Mesothelial cell of epicardium (in vitro differentiated cells): ENCODE measurements around the gene TAF9B. TPM values are rescaled to one million over a fixed set of nuclear protein-coding genes. Genes with fewer than 3 reads are reported as not detected.

Experiments used
- DNase-seq, 2 experiments: peaks; one replicate each; pipeline ENCODE4 v3.0.0; 2021; ENCODE audit warnings: low spot score in 2 of 2; ENCODE audit not compliant: unreplicated experiment in 2 of 2
- H3K27ac Mint-ChIP-seq: 2 replicates; pipeline ENCODE4 v1.8.0; 2021; ENCODE audit warnings: mixed read lengths
- H3K27me3 Mint-ChIP-seq: 2 replicates; pipeline ENCODE4 v1.8.0; 2021; ENCODE audit warnings: low read depth, mixed read lengths
- H3K36me3 Mint-ChIP-seq: 2 replicates; pipeline ENCODE4 v1.8.0; 2021; ENCODE audit warnings: mixed read lengths
- H3K4me1 Mint-ChIP-seq: 2 replicates; pipeline ENCODE4 v1.8.0; 2021; ENCODE audit warnings: mixed read lengths
- H3K4me3 Mint-ChIP-seq: 2 replicates; pipeline ENCODE4 v1.8.0; 2021; ENCODE audit warnings: mild to moderate bottlenecking, moderate library complexity, mixed read lengths
- H3K9me3 Mint-ChIP-seq: 2 replicates; pipeline ENCODE4 v1.8.0; 2021; ENCODE audit warnings: mixed read lengths
- CTCF ChIP-seq: fragments of 200-600 bp; sonication (generic); IDR thresholded peaks from one replicate; pipeline ENCODE4 v1.5.0; 2021; ENCODE audit warnings: antibody characterized with exemption; ENCODE audit not compliant: unreplicated experiment
- total RNA-seq: library from RNA; stranded (reverse); gene quantifications from 3 replicates; pipeline ENCODE4 v1.2.1, GENCODE V29; 2021

Gene TAF9B
- total RNA-seq, 1 donor from 2014 or later: 14.6 TPM

GRCh38 chrX:78125148-78125547 is 14.3 kb downstream of the TAF9B start:
- no peak overlapping the region for H3K27ac Mint-ChIP-seq
- no peaks in the 10 kb centered on the region for H3K4me1 Mint-ChIP-seq
- peaks cover 4% of the 10 kb centered on the region for H3K9me3 Mint-ChIP-seq
- H3K27me3 Mint-ChIP-seq: no peaks in the 10 kb centered on the region
- H3K36me3 Mint-ChIP-seq: peaks cover 11% of the 10 kb centered on the region
- no peak overlapping the region for H3K4me3 Mint-ChIP-seq
- TF ChIP-seq CTCF: no peak
- DNase-seq: no peak

- H3K27ac Mint-ChIP-seq: no peak overlapping the region
- no peak for DNase-seq
- peaks cover 2% of the 10 kb centered on the region for H3K9me3 Mint-ChIP-seq
- no peaks in the 10 kb centered on the region for H3K27me3 Mint-ChIP-seq
- TF ChIP-seq CTCF: no peak
- H3K36me3 Mint-ChIP-seq: peaks cover 15% of the 10 kb centered on the region
- H3K4me1 Mint-ChIP-seq: no peaks in the 10 kb centered on the region
- H3K4me3 Mint-ChIP-seq: no peak overlapping the region
These were observed 15.1 kb downstream of the TAF9B start for GRCh38 chrX:78124307-78124706.

- DNase-seq: no peak
- H3K27ac Mint-ChIP-seq: no peak overlapping the region
- H3K36me3 Mint-ChIP-seq: peaks cover 15% of the 10 kb centered on the region
- no peak for TF ChIP-seq CTCF
- H3K4me1 Mint-ChIP-seq: no peaks in the 10 kb centered on the region
- no peaks in the 10 kb centered on the region for H3K9me3 Mint-ChIP-seq
- no peak overlapping the region for H3K4me3 Mint-ChIP-seq
- H3K27me3 Mint-ChIP-seq: no peaks in the 10 kb centered on the region
These were observed 16.3 kb downstream of the TAF9B start for GRCh38 chrX:78123190-78123589.

- peaks cover 6% of the 10 kb centered on the region for H3K9me3 Mint-ChIP-seq
- H3K4me3 Mint-ChIP-seq: no peak overlapping the region
- H3K4me1 Mint-ChIP-seq: no peaks in the 10 kb centered on the region
- no peak overlapping the region for H3K27ac Mint-ChIP-seq
- DNase-seq: no peak
- H3K27me3 Mint-ChIP-seq: no peaks in the 10 kb centered on the region
- peaks cover 25% of the 10 kb centered on the region for H3K36me3 Mint-ChIP-seq
- TF ChIP-seq CTCF: no peak
These were observed 19.8 kb downstream of the TAF9B start for GRCh38 chrX:78119521-78120227.

- Mint-ChIP-seq H3K36me3 (peaks cover 26% of the 10 kb centered on the region), H3K27me3 (no peaks in the 10 kb centered on the region), H3K9me3 (peaks cover 6% of the 10 kb centered on the region), H3K4me1 (no peaks in the 10 kb centered on the region), H3K27ac (no peak overlapping the region), H3K4me3 (no peak overlapping the region)
- no peak for TF ChIP-seq CTCF
- no peak for DNase-seq
These were observed 20.8 kb downstream of the TAF9B start for GRCh38 chrX:78118628-78119027.
